Omental fat pad (tissue), 4 donors: ENCODE data around the gene CYP2W1. TPM values are rescaled to one million over a fixed set of nuclear protein-coding genes. Genes with fewer than 3 reads are reported as not detected.

ENCODE experiments used
- ATAC-seq: fragments of 150-250 bp; one replicate; pipeline ENCODE4 v1.9.1; 2016; ENCODE audit warnings: mild to moderate bottlenecking, moderate library complexity; ENCODE audit not compliant: low FRiP score
- DNase-seq: peaks from one replicate; pipeline ENCODE4 v3.0.0-alpha.2; 2019; ENCODE audit warnings: low spot score
- CTCF ChIP-seq, 3 donors: fragments of 450-650 bp; IDR thresholded peaks; one replicate each; pipeline ENCODE4 v1.5.1; 2016 to 2017; ENCODE audit warnings: antibody characterized with exemption in 3 of 3, mild to moderate bottlenecking in 3 of 3, moderate library complexity in 2 of 3
- total RNA-seq, 4 donors: library from RNA; depleted of rRNA; stranded (reverse); fragments of >200 nt; gene quantifications; one replicate each; pipeline ENCODE4 v1.1.0, GENCODE V29; 2016

CYP2W1 gene
- total RNA-seq, 4 donors from 2014 or later, result not detected

DNA sequence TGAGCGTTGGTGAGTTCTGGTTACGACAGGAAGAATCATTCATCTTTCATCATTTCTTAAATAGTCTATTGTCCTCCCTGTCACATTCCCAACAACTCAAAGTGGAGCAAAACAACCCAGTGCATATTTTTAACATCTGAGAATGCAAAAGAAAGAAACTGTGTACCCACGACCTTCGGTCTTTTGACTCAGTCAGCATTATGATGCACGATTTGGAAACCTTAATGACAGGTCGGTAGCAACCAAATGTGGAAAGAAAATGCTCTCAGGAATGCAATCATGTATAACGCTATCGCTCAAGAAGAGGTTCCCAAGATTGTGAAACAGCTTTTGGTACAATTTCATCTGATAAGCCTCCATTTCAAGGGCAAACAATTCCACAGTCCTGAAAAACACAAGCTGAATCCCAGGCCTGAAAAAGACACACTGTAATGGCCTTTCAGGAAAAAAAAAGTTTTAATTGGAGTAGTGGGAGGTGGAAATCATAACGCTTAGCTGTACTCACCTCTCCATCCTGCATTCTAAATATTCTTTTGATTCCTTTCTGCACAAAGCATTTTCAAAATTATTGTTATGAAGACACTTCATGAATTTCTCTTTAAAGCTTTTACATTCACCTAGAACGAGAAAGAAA lies 10.2 kb upstream of the CYP2W1 start:
- no peak for DNase-seq
- ATAC-seq, result no peak
- TF ChIP-seq CTCF (IDR thresholded peaks at IDR 0.05), result no peak

GRCh38 chr7:973312-973711 lies 9.7 kb upstream of the CYP2W1 start:
- ATAC-seq (no peak), DNase-seq (no peak)
- no peak for TF ChIP-seq CTCF (IDR thresholded peaks at IDR 0.05)

- DNase-seq (no peak), ATAC-seq (no peak)
- no peak for TF ChIP-seq CTCF (IDR thresholded peaks at IDR 0.05)
Measured at GRCh38 chr7:974172-974571, 8.8 kb upstream of the CYP2W1 start.

GRCh38 chr7:974820-975681 lies 7.9 kb upstream of the CYP2W1 start, which contains the start of gene COX19:
Gene COX19 (minus strand): TSS chr7:975549. CDS start chr7:975509, 40 bp downstream.
- ATAC-seq (peak; percentile 99), DNase-seq (peak; percentile 50)
- no peak for TF ChIP-seq CTCF (IDR thresholded peaks at IDR 0.05)

DNA sequence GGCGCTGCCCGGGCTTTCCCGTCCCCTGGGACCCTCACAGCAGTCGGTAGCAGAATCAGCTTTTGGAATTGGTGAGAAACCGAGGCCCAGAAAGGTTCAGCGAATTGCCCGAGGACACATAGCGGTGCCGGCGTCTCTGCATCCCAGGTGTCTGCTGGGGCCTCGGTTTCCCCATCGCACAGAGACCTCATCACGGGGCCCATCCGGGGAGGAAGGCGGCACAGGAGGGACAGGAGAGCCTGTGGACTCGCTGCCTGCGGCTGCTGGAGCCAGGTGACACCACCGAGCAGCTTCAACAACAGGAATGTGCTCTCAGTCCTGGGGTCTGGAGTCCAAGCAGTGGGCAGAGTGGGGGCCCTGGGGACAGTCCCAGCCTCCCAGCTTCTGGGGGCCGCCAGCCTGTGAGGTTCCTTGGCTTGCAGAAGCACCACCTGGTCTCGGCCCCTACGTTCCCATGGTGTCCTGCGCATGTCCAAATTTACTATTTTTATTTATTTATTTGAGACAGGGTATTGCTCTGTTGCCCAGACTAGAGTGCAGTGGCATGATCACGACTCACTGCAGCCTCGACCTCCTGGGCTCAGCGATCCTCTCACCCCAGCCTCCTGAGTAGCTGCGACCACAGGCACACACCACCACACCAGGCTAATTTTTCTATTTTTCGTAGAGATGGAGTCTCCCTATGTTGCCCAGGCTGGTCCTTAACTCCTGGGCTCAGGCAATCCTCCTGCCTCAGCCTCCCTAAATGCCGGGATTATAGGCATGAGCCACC lies 7.1 kb upstream of the CYP2W1 start:
- DNase-seq (no peak), ATAC-seq (no peak)
- no peak for TF ChIP-seq CTCF (IDR thresholded peaks at IDR 0.05)

DNA sequence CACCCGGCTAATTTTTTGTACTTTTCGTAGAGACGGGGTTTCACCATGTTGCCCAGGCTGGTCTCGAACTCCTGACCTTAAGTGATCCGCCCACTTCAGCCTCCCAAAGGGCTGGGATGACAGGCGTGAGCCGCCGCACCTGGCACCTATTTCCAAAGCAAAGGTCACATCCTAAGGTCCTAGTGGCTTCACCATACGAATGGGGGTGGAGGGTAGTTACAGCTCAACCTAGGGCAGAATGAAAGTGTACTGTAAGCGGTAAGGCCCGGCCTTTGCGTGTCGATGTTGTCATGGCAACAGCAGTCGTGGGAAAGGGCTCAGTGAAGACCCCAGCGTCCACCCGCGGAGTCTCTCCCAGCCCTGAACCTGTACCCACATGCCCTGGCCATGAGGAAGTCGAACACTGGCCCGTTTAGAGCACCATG lies 6.1 kb upstream of the CYP2W1 start:
- no peak for ATAC-seq

More for the DNA sequence above, 6.1 kb upstream of the CYP2W1 start:
- TF ChIP-seq CTCF (IDR thresholded peaks at IDR 0.05), result no peak
- no peak for DNase-seq
